ENCODE results near the gene NKAP. TPM values are rescaled to one million over a fixed set of nuclear protein-coding genes. Genes with fewer than 3 reads are reported as not detected.
"Not testable (repeated sequence)": the region's sequence is repeated elsewhere in the genome, so short reads cannot be mapped to it uniquely, and the experiment has no call there.

The NKAP gene
- total and polyA plus RNA-seq, 2 of the 8 experiments (the other 6 are each of a cell fraction or from before 2014, with no cell fraction given), result 2.8 to 7.1 TPM

DNA sequence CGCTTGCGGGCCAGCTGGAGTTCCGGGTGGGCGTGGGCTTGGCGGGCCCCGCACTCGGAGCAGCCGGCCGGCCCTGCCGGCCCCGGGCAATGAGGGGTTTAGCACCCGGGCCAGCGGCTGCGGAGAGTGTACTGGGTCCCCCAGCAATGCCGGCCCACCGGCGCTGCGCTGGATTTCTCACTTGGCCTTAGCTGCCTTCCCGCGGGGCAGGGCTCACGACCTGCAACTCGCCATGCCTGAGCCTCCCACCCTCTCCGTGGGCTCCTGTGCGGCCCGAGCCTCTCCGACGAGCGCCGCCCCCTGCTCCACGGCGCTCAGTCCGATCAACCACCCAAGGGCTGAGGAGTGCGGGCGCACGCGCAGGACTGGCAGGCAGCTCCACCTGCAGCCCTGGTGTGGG is 52.9 kb downstream of the NKAP start:
- H3K79me2 ChIP-seq (ENCODE audit: control insufficient read depth in 1 of 2, insufficient read depth in 2 of 2, low read length in 2 of 2); H3K4me1 ChIP-seq (replicated peaks in 1 of 4; ENCODE audit: control insufficient read depth in 3 of 4, insufficient read depth in 4 of 4, low read length in 3 of 4); H3K9me3 ChIP-seq (ENCODE audit: insufficient read depth in 2 of 2, low read depth in 1 of 2, low read length in 1 of 2); H3K4ac ChIP-seq (replicated peaks; ENCODE audit: insufficient read length, low read depth, low read length); H4K20me1 ChIP-seq (replicated peaks in 1 of 2; ENCODE audit: control insufficient read depth in 1 of 2, insufficient read depth in 2 of 2, low read length in 2 of 2); H2BK120ac ChIP-seq (replicated peaks; ENCODE audit: low read depth, low read length); DNase-seq (ENCODE audit: low read depth in 1 of 2, low spot score in 2 of 2); H3K27me3 ChIP-seq (replicated peaks in 1 of 4; ENCODE audit: control insufficient read depth in 3 of 4, extremely low read depth in 1 of 4, insufficient read depth in 3 of 4, low read length in 3 of 4); H2BK15ac ChIP-seq (ENCODE audit: low read length); H3K4me3 ChIP-seq (ENCODE audit: extremely low read depth in 1 of 4, insufficient read depth in 2 of 4, low read depth in 3 of 4, low read length in 4 of 4); H2AFZ ChIP-seq (ENCODE audit: low read length); H3K18ac ChIP-seq (ENCODE audit: extremely low read depth, low read length); H3K27ac ChIP-seq (ENCODE audit: low read depth, low read length); H2BK5ac ChIP-seq (ENCODE audit: low read depth, low read length); H4K91ac ChIP-seq (replicated peaks; ENCODE audit: insufficient read length, low read length); H3K9ac ChIP-seq (replicated peaks in 1 of 4; ENCODE audit: extremely low read depth in 1 of 4, low read depth in 3 of 4, low read length in 3 of 4); H3K23me2 ChIP-seq (ENCODE audit: low read depth, low read length); H4K5ac ChIP-seq (ENCODE audit: insufficient read length, low read depth, low read length); H3K36me3 ChIP-seq (ENCODE audit: control insufficient read depth in 2 of 4, insufficient read depth in 4 of 4, low read length in 3 of 4); H3K79me1 ChIP-seq (ENCODE audit: low read depth, low read length); FAIRE-seq; H3K23ac ChIP-seq (ENCODE audit: insufficient read length); H2AK5ac ChIP-seq (ENCODE audit: low read depth, low read length); H2BK20ac ChIP-seq (ENCODE audit: low read length); H3K14ac ChIP-seq (ENCODE audit: insufficient read length); H2BK12ac ChIP-seq (ENCODE audit: low read depth, low read length); H3K56ac ChIP-seq (replicated peaks; ENCODE audit: insufficient read length, low read depth, low read length); H3K4me2 ChIP-seq (ENCODE audit: insufficient read depth in 1 of 2, low read depth in 2 of 2, low read length in 2 of 2); H4K8ac ChIP-seq (ENCODE audit: extremely low read depth, insufficient read depth, low read length): not testable (repeated sequence)
- POLR2A ChIA-PET (ENCODE audit: partially characterized antibody), result interaction anchor here (1.5 to 3.1 kb wide), 2 partner anchors 10 to 99 kb away, joined by 3 to 12 read pairs; partner anchors contain the start of gene RPL39
- 100% methylated on average over 2 of the region's 36 CpGs; no CpG with 5 or more reads in 1 of the 2 experiments for WGBS, 2 experiments (ENCODE audit: extremely low coverage in 1 of 2, insufficient coverage in 1 of 2, insufficient read length in 1 of 2, insufficient replicate concordance in 2 of 2, low coverage in 1 of 2, low lambda C conversion rate in 2 of 2, missing lambda C conversion rate in 1 of 2)
- CTCF ChIA-PET (ENCODE audit: partially characterized antibody), result interaction anchor here (0.6 to 1.1 kb wide), 2 partner anchors 8 to 234 kb away, joined by 3 read pairs; no protein-coding TSS in a partner anchor

Measured in H1 (cell line).